Hepatocyte (in vitro differentiated cells): Measurements from ENCODE around the gene SCRN2. TPM values are rescaled to one million over a fixed set of nuclear protein-coding genes. Genes with fewer than 3 reads are reported as not detected.

Source experiments
- DNase-seq: peaks from one replicate; pipeline ENCODE4 v3.0.0-alpha.2; 2016; ENCODE audit warnings: low spot score
- H2AFZ ChIP-seq: fragments of 200-600 bp; sonication (generic); 2 replicates; pipeline ENCODE4 v1.6.0; 2016; ENCODE audit warnings: antibody characterized with exemption, mild to moderate bottlenecking
- H3K27ac ChIP-seq: fragments of 200-600 bp; sonication (generic); 2 replicates; pipeline ENCODE4 v1.5.1; 2016; ENCODE audit warnings: mild to moderate bottlenecking
- H3K27me3 ChIP-seq: fragments of 200-600 bp; sonication (generic); 2 replicates; pipeline ENCODE4 v1.6.1; 2016
- H3K36me3 ChIP-seq: fragments of 200-600 bp; sonication (generic); replicated peaks from 2 replicates; pipeline ENCODE4 v1.5.1; 2016; ENCODE audit warnings: low read depth; ENCODE audit not compliant: insufficient read depth
- H3K4me1 ChIP-seq: fragments of 200-600 bp; sonication (generic); 2 replicates; pipeline ENCODE4 v1.5.1; 2016; ENCODE audit warnings: mild to moderate bottlenecking, moderate library complexity; ENCODE audit not compliant: insufficient read depth
- H3K4me2 ChIP-seq: fragments of 200-600 bp; sonication (generic); 2 replicates; pipeline ENCODE4 v1.6.0; 2016
- H3K4me3 ChIP-seq: fragments of 200-600 bp; sonication (generic); 2 replicates; pipeline ENCODE4 v1.5.1; 2016; ENCODE audit warnings: mild to moderate bottlenecking
- H3K79me2 ChIP-seq: fragments of 200-600 bp; sonication (generic); 2 replicates; pipeline ENCODE4 v1.6.0; 2017; ENCODE audit warnings: mild to moderate bottlenecking
- H3K9me2 ChIP-seq: fragments of 200-600 bp; sonication (generic); replicated peaks from 2 replicates; pipeline ENCODE4 v1.6.0; 2017; ENCODE audit warnings: mild to moderate bottlenecking; ENCODE audit not compliant: insufficient read depth
- H3K9me3 ChIP-seq: fragments of 200-600 bp; sonication (generic); 2 replicates; pipeline ENCODE4 v1.5.1; 2016; ENCODE audit warnings: low read depth, mild to moderate bottlenecking
- H4K20me1 ChIP-seq: fragments of 200-600 bp; sonication (generic); 2 replicates; pipeline ENCODE4 v1.6.0; 2016; ENCODE audit warnings: mild to moderate bottlenecking; ENCODE audit not compliant: insufficient read depth, poor library complexity, severe bottlenecking
- CTCF ChIP-seq: fragments of 200-600 bp; sonication (generic); IDR thresholded peaks from 2 replicates; pipeline ENCODE4 v1.5.1; 2016; ENCODE audit warnings: antibody characterized with exemption, mild to moderate bottlenecking; ENCODE audit not compliant: poor library complexity
- EZH2 ChIP-seq: fragments of 200-600 bp; sonication (generic); IDR thresholded peaks from 2 replicates; pipeline ENCODE4 v1.6.1; 2016; ENCODE audit warnings: antibody characterized with exemption, mild to moderate bottlenecking, borderline replicate concordance
- EZH2phosphoT487 ChIP-seq: fragments of 200-600 bp; sonication (generic); IDR thresholded peaks from one replicate; pipeline ENCODE4 v1.6.1; 2018; ENCODE audit warnings: antibody characterized with exemption, mild to moderate bottlenecking, low read depth, moderate library complexity; ENCODE audit not compliant: unreplicated experiment, severe bottlenecking
- WGBS: methylation state at CpG from one replicate; pipeline ENCODE4 v1.1.6; 2016; ENCODE audit warnings: low lambda C conversion rate; ENCODE audit errors: missing lambda C conversion rate; 5-methylcytosine and 5-hydroxymethylcytosine counted together
- polyA plus RNA-seq: library from polyadenylated mRNA; unstranded; fragments of >200 nt; fragmentation: Nextera tagmentation; extraction: Ambion mirVana; gene quantifications from 2 replicates; pipeline ENCODE4 v1.2.1, GENCODE V29; 2016
- total RNA-seq: library from RNA; depleted of rRNA; stranded (reverse); fragments of >200 nt; gene quantifications from 2 replicates; pipeline ENCODE4 v1.2.3, GENCODE V29; 2014

The SCRN2 gene
- total and polyA plus RNA-seq, 2 experiments from 2014 or later = 35.3 to 59.8 TPM

DNA sequence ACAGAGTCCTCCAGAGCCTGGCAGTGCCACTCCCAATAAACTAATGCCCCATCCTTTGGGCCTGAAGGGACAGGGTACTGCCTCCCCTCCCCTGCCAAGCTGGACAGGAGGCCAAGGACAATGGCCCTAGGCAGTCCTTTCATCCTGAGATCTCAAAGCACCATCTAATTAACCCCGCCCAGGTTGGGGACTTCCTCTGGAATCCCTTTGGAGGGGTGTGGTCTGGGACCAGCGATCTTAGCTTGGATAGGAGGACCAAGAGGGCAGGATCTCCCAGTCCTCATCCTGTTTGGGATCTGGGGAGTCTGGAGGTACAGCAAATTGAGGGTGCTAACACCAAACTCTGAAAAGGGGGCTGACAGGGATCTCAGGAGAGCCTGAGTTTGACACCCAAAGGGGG is 28.0 kb upstream of the SCRN2 start:
- no peak for DNase-seq
- Histone ChIP-seq H2AFZ (no peak overlapping the region), H3K27ac (no peak overlapping the region), H3K4me2 (no peak overlapping the region), H3K27me3 (peaks cover 53% of the 10 kb centered on the region), H3K79me2 (no peaks in the 10 kb centered on the region), H3K36me3 (no peaks in the 10 kb centered on the region), H3K4me1 (peaks cover 13% of the 10 kb centered on the region), H3K9me3 (no peaks in the 10 kb centered on the region), H3K9me2 (no peaks in the 10 kb centered on the region), H4K20me1 (no peaks in the 10 kb centered on the region), H3K4me3 (no peak overlapping the region)
- WGBS = 42% methylated on average over 2 of the region's 2 CpGs
- TF ChIP-seq CTCF (no peak), EZH2 (no peak), EZH2phosphoT487 (no peak)

- Histone ChIP-seq H3K79me2 (no peaks in the 10 kb centered on the region), H4K20me1 (no peaks in the 10 kb centered on the region), H3K36me3 (no peaks in the 10 kb centered on the region), H3K27ac (no peak overlapping the region), H3K27me3 (peaks cover 42% of the 10 kb centered on the region), H3K9me3 (no peaks in the 10 kb centered on the region), H3K4me3 (no peak overlapping the region), H3K4me1 (peaks cover 13% of the 10 kb centered on the region), H3K4me2 (no peak overlapping the region), H3K9me2 (no peaks in the 10 kb centered on the region), H2AFZ (no peak overlapping the region)
- 87% methylated on average over 11 of the region's 11 CpGs for WGBS
- DNase-seq = no peak
- no peak for TF ChIP-seq CTCF
- TF ChIP-seq EZH2phosphoT487 = no peak
- no peak for TF ChIP-seq EZH2
Measured at GRCh38 chr17:47867813-47868533, 26.9 kb upstream of the SCRN2 start.

GRCh38 chr17:47866941-47867340 is 25.9 kb upstream of the SCRN2 start:
- TF ChIP-seq EZH2phosphoT487 = no peak
- no peak for TF ChIP-seq CTCF
- TF ChIP-seq EZH2 = no peak
- H3K9me3 ChIP-seq = no peaks in the 10 kb centered on the region
- H3K36me3 ChIP-seq = no peaks in the 10 kb centered on the region
- DNase-seq = no peak
- H3K9me2 ChIP-seq = no peaks in the 10 kb centered on the region
- H4K20me1 ChIP-seq = no peaks in the 10 kb centered on the region
- peaks cover 9% of the 10 kb centered on the region for H3K4me1 ChIP-seq
- H2AFZ ChIP-seq = no peak overlapping the region
- no peak overlapping the region for H3K27ac ChIP-seq
- no peaks in the 10 kb centered on the region for H3K79me2 ChIP-seq
- H3K27me3 ChIP-seq = peaks cover 33% of the 10 kb centered on the region
- no peak overlapping the region for H3K4me2 ChIP-seq
- WGBS = 56% methylated on average over 18 of the region's 20 CpGs
- H3K4me3 ChIP-seq = no peak overlapping the region
